ENCODE data around the gene STEAP1B. TPM values are rescaled to one million over a fixed set of nuclear protein-coding genes. Genes with fewer than 3 reads are reported as not detected.
A peak's percentile ranks its signal among the peaks of the same experiment; 100 is the strongest.

The STEAP1B gene
- total RNA-seq, 2 experiments from 2014 or later: 0.69 to 2.1 TPM

DNA sequence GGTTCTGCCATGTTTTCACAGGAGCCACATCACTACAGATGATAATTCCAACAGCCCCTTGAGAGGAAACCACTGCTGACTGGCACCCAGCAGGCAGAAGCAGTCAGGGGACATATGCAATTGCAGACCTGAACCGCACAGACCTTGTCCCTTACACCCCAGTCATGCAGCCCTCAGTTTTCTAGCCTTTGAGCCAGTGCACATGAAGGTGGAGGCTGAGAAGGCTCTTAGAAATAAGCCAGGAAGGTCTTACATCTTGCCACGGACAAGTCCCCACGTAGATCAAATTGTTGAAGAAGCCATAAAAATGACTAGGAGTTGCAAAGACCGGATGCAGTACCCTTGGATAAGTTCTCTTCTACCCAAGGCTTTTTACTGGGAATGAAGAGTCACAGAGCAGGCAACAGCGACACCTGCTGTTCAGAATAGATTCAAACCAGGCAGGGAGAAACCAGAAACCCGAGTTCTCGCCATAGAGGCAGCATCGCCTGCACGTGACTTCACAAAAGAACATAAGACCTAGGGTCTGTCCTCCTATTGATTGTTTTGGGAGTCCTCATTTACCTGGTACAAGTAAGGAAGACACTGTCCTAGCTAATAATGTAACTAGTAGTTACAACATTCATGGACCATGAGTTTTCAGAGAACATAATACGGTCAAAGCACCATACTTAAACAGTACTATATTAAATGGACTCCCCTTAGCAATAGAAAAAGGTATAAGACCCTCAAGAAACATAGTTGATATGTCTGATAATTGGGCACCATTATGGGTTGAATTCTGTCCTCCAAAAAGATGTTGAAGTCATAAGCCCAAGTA lies 11.1 kb downstream of the STEAP1B start:
- H3K9me3 ChIP-seq (ENCODE audit: low read length): peaks cover 6% of the 10 kb centered on the region; the same call in 1 of the 2 replicates
- POLR2A ChIA-PET: no interaction called here
- no peaks in the 10 kb centered on the region for H3K9me2 ChIP-seq (ENCODE audit: insufficient read depth, low read length)
- intact Hi-C loops (cut with micrococcal nuclease; ENCODE audit: unreplicated experiment): loop anchor here (1.0 kb wide), 2 partner anchors 379 to 386 kb away; no protein-coding TSS in a partner anchor
- BruUV-seq (replicated peaks): no TSS peak
- no peaks in the 10 kb centered on the region for H3K79me2 ChIP-seq (ENCODE audit: insufficient read depth, low read depth, low read length)
- peaks cover 37% of the 10 kb centered on the region for H3K4me1 ChIP-seq (ENCODE audit: insufficient read depth, low read length, poor library complexity, severe bottlenecking)
- H3K4me2 ChIP-seq (ENCODE audit: low read length): peak overlapping the region; percentile 8; the same call in 1 of the 2 replicates
- no peak overlapping the region for H3K4me3 ChIP-seq (ENCODE audit: low read depth, low read length, poor library complexity, severe bottlenecking)
- H3K27ac ChIP-seq (ENCODE audit: low read depth, low read length, poor library complexity, severe bottlenecking): no peak overlapping the region
- H2AFZ ChIP-seq (ENCODE audit: low read length): peak overlapping the region; percentile 83
- CTCF ChIA-PET (ENCODE audit: unreplicated experiment): no interaction called here
- no peaks in the 10 kb centered on the region for H4K20me1 ChIP-seq (ENCODE audit: insufficient read depth, low read length)
- DNase-seq (ENCODE audit: low spot score): peak; percentile 82
- no peaks in the 10 kb centered on the region for H3K36me3 ChIP-seq (ENCODE audit: insufficient read depth, low read length)
- TF ChIP-seq, protein P1, sequence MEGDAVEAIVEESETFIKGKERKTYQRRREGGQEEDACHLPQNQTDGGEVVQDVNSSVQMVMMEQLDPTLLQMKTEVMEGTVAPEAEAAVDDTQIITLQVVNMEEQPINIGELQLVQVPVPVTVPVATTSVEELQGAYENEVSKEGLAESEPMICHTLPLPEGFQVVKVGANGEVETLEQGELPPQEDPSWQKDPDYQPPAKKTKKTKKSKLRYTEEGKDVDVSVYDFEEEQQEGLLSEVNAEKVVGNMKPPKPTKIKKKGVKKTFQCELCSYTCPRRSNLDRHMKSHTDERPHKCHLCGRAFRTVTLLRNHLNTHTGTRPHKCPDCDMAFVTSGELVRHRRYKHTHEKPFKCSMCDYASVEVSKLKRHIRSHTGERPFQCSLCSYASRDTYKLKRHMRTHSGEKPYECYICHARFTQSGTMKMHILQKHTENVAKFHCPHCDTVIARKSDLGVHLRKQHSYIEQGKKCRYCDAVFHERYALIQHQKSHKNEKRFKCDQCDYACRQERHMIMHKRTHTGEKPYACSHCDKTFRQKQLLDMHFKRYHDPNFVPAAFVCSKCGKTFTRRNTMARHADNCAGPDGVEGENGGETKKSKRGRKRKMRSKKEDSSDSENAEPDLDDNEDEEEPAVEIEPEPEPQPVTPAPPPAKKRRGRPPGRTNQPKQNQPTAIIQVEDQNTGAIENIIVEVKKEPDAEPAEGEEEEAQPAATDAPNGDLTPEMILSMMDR (conservative IDR thresholded peaks at IDR 0.05; ENCODE audit: low read length): peak; percentile 99
- TF ChIP-seq EZH2phosphoT487 (IDR thresholded peaks at IDR 0.05; ENCODE audit: borderline replicate concordance, low read depth, low read length): no peak

DNA sequence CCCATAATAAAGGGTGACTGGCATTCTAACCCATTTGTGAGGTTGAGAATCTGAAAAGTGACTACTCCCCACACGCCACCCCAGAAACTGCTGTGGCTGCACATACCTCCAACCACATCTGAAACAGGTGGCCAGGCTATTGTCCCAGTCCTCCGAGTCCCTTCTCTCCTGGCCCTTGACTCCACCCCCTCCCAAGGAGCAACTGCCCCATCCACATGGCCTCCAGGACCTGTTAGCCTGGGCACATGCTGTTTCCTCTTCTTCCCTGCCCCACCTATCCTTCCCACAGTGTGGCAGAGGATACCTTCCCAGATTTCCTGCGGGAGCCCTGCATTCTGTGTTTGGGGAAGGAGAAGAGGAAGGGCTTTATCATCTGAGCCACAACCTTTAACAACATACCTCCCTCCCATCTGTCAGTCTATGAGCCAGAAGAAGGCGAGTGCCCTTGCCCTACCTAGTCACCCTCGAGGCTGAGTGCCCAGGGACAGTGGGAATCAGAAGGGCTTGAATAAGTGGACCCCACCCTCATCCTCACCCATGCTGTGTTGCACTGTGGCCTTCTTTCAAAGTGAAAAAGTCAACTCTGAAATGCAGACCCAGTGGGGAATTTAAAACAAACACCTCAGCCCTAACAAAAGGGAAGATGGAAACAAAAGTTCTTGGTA lies 11.9 kb downstream of the STEAP1B start:
- Histone ChIP-seq H2AFZ (ENCODE audit: low read length) (peak overlapping the region; percentile 83), H3K9me3 (ENCODE audit: low read length) (peaks cover 7% of the 10 kb centered on the region; the same call in 1 of the 2 replicates), H3K36me3 (ENCODE audit: insufficient read depth, low read length) (no peaks in the 10 kb centered on the region), H3K9me2 (ENCODE audit: insufficient read depth, low read length) (no peaks in the 10 kb centered on the region), H3K4me1 (ENCODE audit: insufficient read depth, low read length, poor library complexity, severe bottlenecking) (peaks cover 43% of the 10 kb centered on the region), H3K79me2 (ENCODE audit: insufficient read depth, low read depth, low read length) (no peaks in the 10 kb centered on the region), H3K4me3 (ENCODE audit: low read depth, low read length, poor library complexity, severe bottlenecking) (no peak overlapping the region), H4K20me1 (ENCODE audit: insufficient read depth, low read length) (no peaks in the 10 kb centered on the region), H3K27ac (ENCODE audit: low read depth, low read length, poor library complexity, severe bottlenecking) (no peak overlapping the region), H3K4me2 (ENCODE audit: low read length) (peak overlapping the region; percentile 8; the same call in 1 of the 2 replicates)
- no peak for TF ChIP-seq EZH2phosphoT487 (IDR thresholded peaks at IDR 0.05; ENCODE audit: borderline replicate concordance, low read depth, low read length)
- TF ChIP-seq, protein P1 (conservative IDR thresholded peaks at IDR 0.05; ENCODE audit: low read length): no peak
- no peak for DNase-seq (ENCODE audit: low spot score)
- ChIA-PET POLR2A (interaction anchor here (0.5 to 0.6 kb wide), 2 partner anchors 89 to 299 kb away, joined by 3 read pairs; no protein-coding TSS in a partner anchor), CTCF (ENCODE audit: unreplicated experiment) (no interaction called here)
- no TSS peak for BruUV-seq (replicated peaks)
- intact Hi-C loops (cut with micrococcal nuclease; ENCODE audit: unreplicated experiment): no loop called here
